Tongue (tissue), 2 donors: Measurements from ENCODE around the gene MAL. TPM values are rescaled to one million over a fixed set of nuclear protein-coding genes. Genes with fewer than 3 reads are reported as not detected.

Experiments used
- DNase-seq: peaks from one replicate; pipeline ENCODE4 v3.0.0-alpha.2; 2015
- total RNA-seq: library from RNA; depleted of rRNA; stranded (reverse); fragments of >200 nt; gene quantifications from one replicate; pipeline ENCODE4 v1.2.3, GENCODE V29; 2014

MAL gene
- total RNA-seq, 1 donor from 2014 or later = 16.9 TPM

GRCh38 chr2:94996305-94997100, 29.0 kb upstream of the MAL start:
- DNase-seq = no peak

GRCh38 chr2:94997981-94998930, 27.3 kb upstream of the MAL start:
- no peak for DNase-seq

- DNase-seq = no peak
Measured at GRCh38 chr2:94999431-94999883, 26.1 kb upstream of the MAL start.

GRCh38 chr2:95001051-95001562, 24.4 kb upstream of the MAL start:
- DNase-seq = no peak

GRCh38 chr2:95001701-95002100, 23.8 kb upstream of the MAL start:
- DNase-seq = no peak

- DNase-seq = no peak
Measured at GRCh38 chr2:95002498-95002897, 23.0 kb upstream of the MAL start.

GRCh38 chr2:95004287-95004686, 21.2 kb upstream of the MAL start:
- DNase-seq = no peak

GRCh38 chr2:95004711-95005110, 20.8 kb upstream of the MAL start:
- DNase-seq = no peak

GRCh38 chr2:95005726-95006125, 19.8 kb upstream of the MAL start:
- no peak for DNase-seq

GRCh38 chr2:95006588-95006987, 18.9 kb upstream of the MAL start:
- no peak for DNase-seq

- no peak for DNase-seq
Measured at GRCh38 chr2:95007031-95007609, 18.4 kb upstream of the MAL start.

GRCh38 chr2:95007822-95008221, 17.7 kb upstream of the MAL start:
- DNase-seq = peak; percentile 81

- DNase-seq = peak; percentile 46
Measured at GRCh38 chr2:95008306-95008705, 17.2 kb upstream of the MAL start.

- no peak for DNase-seq
Measured at GRCh38 chr2:95008996-95009395, 16.5 kb upstream of the MAL start.

GRCh38 chr2:95009412-95009811, 16.1 kb upstream of the MAL start:
- DNase-seq = no peak

GRCh38 chr2:95010126-95010525, 15.4 kb upstream of the MAL start:
- DNase-seq = no peak

GRCh38 chr2:95010718-95011117, 14.8 kb upstream of the MAL start:
- DNase-seq = peak; percentile 38

- DNase-seq = no peak
Measured at GRCh38 chr2:95012881-95013550, 12.5 kb upstream of the MAL start.

- no peak for DNase-seq
Measured at GRCh38 chr2:95013726-95014125, 11.8 kb upstream of the MAL start.

- DNase-seq = no peak
Measured at GRCh38 chr2:95014126-95014708, 11.3 kb upstream of the MAL start.

GRCh38 chr2:95015261-95015912, 10.1 kb upstream of the MAL start:
- no peak for DNase-seq
